Left lung (tissue), 10 donors: ENCODE data around the gene TMTC2. TPM values are rescaled to one million over a fixed set of nuclear protein-coding genes. Genes with fewer than 3 reads are reported as not detected.

Source experiments
- ATAC-seq: fragments of 200-7000 bp; cut with Tn5 transposase; one replicate; pipeline ENCODE4 v1.9.1; 2020; ENCODE audit warnings: moderate library complexity
- DNase-seq, 4 donors: peaks; one replicate each; pipeline ENCODE4 v3.0.0-alpha.2; 2013 to 2020
- H3K27ac ChIP-seq, 2 donors: fragments of 200-600 bp; sonication (generic) in 1 of 2; one replicate each; pipeline versions ENCODE4 v1.5.0 to v1.8.0; 2020 to 2021
- H3K27me3 ChIP-seq, 2 donors: fragments of 200-600 bp; sonication (generic) in 1 of 2; one replicate each; pipeline versions ENCODE4 v1.5.0 to v1.8.0; 2020 to 2021
- H3K36me3 ChIP-seq, 2 donors: fragments of 200-600 bp; sonication (generic) in 1 of 2; one replicate each; pipeline versions ENCODE4 v1.5.0 to v1.8.0; 2020 to 2021
- H3K4me1 ChIP-seq, 2 donors: fragments of 200-600 bp; one replicate each; pipeline ENCODE4 v1.8.0; 2021
- H3K4me3 ChIP-seq, 2 donors: fragments of 200-600 bp; sonication (generic) in 1 of 2; one replicate each; pipeline versions ENCODE4 v1.5.0 to v1.8.0; 2020 to 2021; ENCODE audit warnings: mild to moderate bottlenecking in 1 of 2
- H3K9me3 ChIP-seq, 2 donors: fragments of 200-600 bp; sonication (generic) in 1 of 2; one replicate each; pipeline versions ENCODE4 v1.5.0 to v1.8.0; 2020 to 2021
- CTCF ChIP-seq, 2 donors: fragments of 200-600 bp; sonication (generic) in 1 of 2; IDR thresholded peaks; one replicate each; pipeline versions ENCODE4 v1.5.0 to v1.8.0; 2021; ENCODE audit warnings: antibody characterized with exemption in 2 of 2
- intact Hi-C, 2 donors: fragments of 100-400 bp; cut with DNase I; formaldehyde crosslinking; loops; one replicate each; pipeline versions ENCODE4 v1.11.2 to v1.14.2; 2022
- polyA plus RNA-seq, 6 donors: library from polyadenylated mRNA; unstranded; fragments of 120-200 nt; gene quantifications; one replicate each; pipeline ENCODE4 v1.2.1, GENCODE V29; 2013; ENCODE audit not compliant: insufficient read length in 6 of 6
- total RNA-seq, 2 donors: library from RNA; stranded (reverse); fragmentation: NEBNext Ultra II Directional; extraction: Animal tissue kit (Norgen Biotek cat#: 25700); gene quantifications; one replicate each; pipeline ENCODE4 v1.2.1, GENCODE V29; 2021
- donor health status: DM: no; HTN: yes; CAD: no.
- donor health status: DM: no; HTN: no; CAD: no.

The TMTC2 gene
- total and polyA plus RNA-seq, 8 donors, result 17.2 to 46.1 (median 39.3) TPM

GRCh38 chr12:83052890-83053541 is 366.3 kb downstream of the TMTC2 start:
- no peaks in the 10 kb centered on the region for H3K9me3 ChIP-seq
- intact Hi-C loops, result no loop called here
- no peak for DNase-seq

GRCh38 chr12:83057436-83057835 is 370.7 kb downstream of the TMTC2 start:
- Histone ChIP-seq H3K36me3 (no peaks in the 10 kb centered on the region), H3K27ac (no peak overlapping the region), H3K9me3 (no peaks in the 10 kb centered on the region), H3K27me3 (no peaks in the 10 kb centered on the region), H3K4me1 (no peaks in the 10 kb centered on the region), H3K4me3 (no peak overlapping the region)
- DNase-seq, result peak in 2 of 4 donors; percentile 12 to 26
- no peak for ATAC-seq
- intact Hi-C loops, result no loop called here
- TF ChIP-seq CTCF (IDR thresholded peaks at IDR 0.05), result no peak

More at GRCh38 chr12:83052890-83053541, 366.3 kb downstream of the TMTC2 start:
- no peak overlapping the region for H3K4me3 ChIP-seq
- ATAC-seq, result no peak
- no peak overlapping the region for H3K27ac ChIP-seq
- no peaks in the 10 kb centered on the region for H3K4me1 ChIP-seq
- H3K36me3 ChIP-seq, result no peaks in the 10 kb centered on the region
- H3K27me3 ChIP-seq, result no peaks in the 10 kb centered on the region
- no peak for TF ChIP-seq CTCF (IDR thresholded peaks at IDR 0.05)

- H3K36me3 ChIP-seq, result no peaks in the 10 kb centered on the region
- ATAC-seq, result no peak
- intact Hi-C loops, result no loop called here
- no peaks in the 10 kb centered on the region for H3K27me3 ChIP-seq
- no peak for TF ChIP-seq CTCF (IDR thresholded peaks at IDR 0.05)
- DNase-seq, result no peak
- H3K9me3 ChIP-seq, result no peaks in the 10 kb centered on the region
- no peak overlapping the region for H3K27ac ChIP-seq
- no peak overlapping the region for H3K4me3 ChIP-seq
- H3K4me1 ChIP-seq, result no peaks in the 10 kb centered on the region
These were observed 372.4 kb downstream of the TMTC2 start for GRCh38 chr12:83059107-83059506.

DNA sequence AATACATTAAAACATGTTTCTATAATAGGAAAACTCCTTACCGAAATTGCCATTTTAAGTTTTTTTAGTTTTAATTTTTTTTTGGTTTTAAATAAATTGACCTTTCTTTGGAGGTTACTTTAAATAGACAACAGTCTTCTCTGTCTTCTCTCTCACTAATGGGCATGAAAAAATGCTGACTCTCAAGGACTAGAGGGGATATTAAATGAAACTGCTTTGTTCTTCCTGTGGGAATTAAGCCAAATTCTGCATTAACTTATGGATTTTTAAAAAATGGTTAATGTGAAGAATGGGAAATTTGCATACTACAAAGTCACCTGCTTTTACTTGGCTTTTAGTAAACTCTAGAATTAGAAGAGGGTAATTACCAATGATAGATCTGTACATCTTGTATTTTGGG is 378.9 kb downstream of the TMTC2 start:
- no peak for TF ChIP-seq CTCF (IDR thresholded peaks at IDR 0.05)

DNA sequence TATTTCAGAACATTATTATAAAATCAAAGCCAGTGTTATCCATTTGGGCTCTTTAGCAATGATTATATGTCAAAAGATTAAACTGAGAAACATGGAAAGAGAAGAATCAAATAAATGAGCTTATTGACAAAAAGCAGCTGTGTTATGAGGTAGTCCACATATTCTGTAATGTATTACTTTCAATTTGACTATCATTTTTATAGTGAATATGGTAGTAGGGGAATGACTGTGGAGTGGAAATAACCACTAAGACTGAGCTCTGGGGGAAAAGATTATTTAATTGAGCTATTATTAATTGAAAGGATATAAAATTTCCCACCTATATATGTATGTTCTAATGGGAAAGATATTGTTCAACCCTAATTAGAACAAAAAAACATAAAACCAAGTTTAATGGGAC is 381.3 kb downstream of the TMTC2 start:
- no peak for TF ChIP-seq CTCF (IDR thresholded peaks at IDR 0.05)
- ATAC-seq (no peak), DNase-seq (no peak)
- Histone ChIP-seq H3K27me3 (no peaks in the 10 kb centered on the region), H3K27ac (no peak overlapping the region), H3K4me1 (no peaks in the 10 kb centered on the region), H3K36me3 (no peaks in the 10 kb centered on the region), H3K4me3 (no peak overlapping the region), H3K9me3 (peaks cover 0 to 9% of the 10 kb centered on the region in 2 donors)
- intact Hi-C loops, result no loop called here

More for the DNA sequence above, 378.9 kb downstream of the TMTC2 start:
- intact Hi-C loops, result no loop called here
- H3K9me3 ChIP-seq, result peaks cover 0 to 5% of the 10 kb centered on the region in 2 donors
- H3K4me1 ChIP-seq, result no peaks in the 10 kb centered on the region
- no peaks in the 10 kb centered on the region for H3K27me3 ChIP-seq
- H3K4me3 ChIP-seq, result no peak overlapping the region
- no peak for ATAC-seq
- no peaks in the 10 kb centered on the region for H3K36me3 ChIP-seq
- DNase-seq, result no peak
- H3K27ac ChIP-seq, result no peak overlapping the region
